Heart right ventricle (tissue), 16 donors: ENCODE results near the gene STMND1. TPM values are rescaled to one million over a fixed set of nuclear protein-coding genes. Genes with fewer than 3 reads are reported as not detected.
"Not testable (repeated sequence)": the region's sequence is repeated elsewhere in the genome, so short reads cannot be mapped to it uniquely, and the experiment has no call there.

Experiments
- ATAC-seq, 8 donors: fragments of 200-7000 bp; cut with Tn5 transposase; one replicate each; pipeline ENCODE4 v1.9.1; 2020; ENCODE audit warnings: mild to moderate bottlenecking in 8 of 8, moderate library complexity in 8 of 8, moderate number of reproducible peaks in 1 of 8
- DNase-seq, 2 donors: peaks; one replicate each; pipeline ENCODE4 v3.0.0-alpha.2; 2020
- H3K27ac ChIP-seq, 10 donors: fragments of 200-600 bp; sonication (generic) in 2 of 10; one replicate each; pipeline versions ENCODE4 v1.5.0 to v1.8.0; 2020 to 2022; ENCODE audit warnings: mild to moderate bottlenecking in 3 of 10
- H3K27me3 ChIP-seq, 7 donors: fragments of 200-600 bp; one replicate each; pipeline ENCODE4 v1.8.0; 2021 to 2022; ENCODE audit warnings: mild to moderate bottlenecking in 2 of 7
- H3K36me3 ChIP-seq, 9 donors: fragments of 200-600 bp; sonication (generic) in 1 of 9; one replicate each; pipeline versions ENCODE4 v1.5.0 to v1.8.0; 2020 to 2022; ENCODE audit warnings: mild to moderate bottlenecking in 2 of 9
- H3K4me1 ChIP-seq, 9 donors: fragments of 200-600 bp; sonication (generic) in 1 of 9; one replicate each; pipeline versions ENCODE4 v1.5.0 to v1.8.0; 2020 to 2022; ENCODE audit warnings: mild to moderate bottlenecking in 4 of 9
- H3K4me3 ChIP-seq, 10 donors: fragments of 200-600 bp; sonication (generic) in 2 of 10; one replicate each; pipeline versions ENCODE4 v1.5.0 to v1.8.0; 2020 to 2022; ENCODE audit warnings: mild to moderate bottlenecking in 7 of 10, moderate library complexity in 2 of 10
- H3K9me3 ChIP-seq, 11 donors: fragments of 200-600 bp in 10 of 11; sonication (generic) in 2 of 11; one replicate each; pipeline versions ENCODE4 v1.5.0 to v1.8.0; 2013 to 2022; ENCODE audit warnings: mild to moderate bottlenecking in 2 of 11, control low read depth in 1 of 11, moderate library complexity in 1 of 11
- CTCF ChIP-seq, 9 donors: fragments of 200-600 bp; sonication (generic) in 2 of 9; IDR thresholded peaks; one replicate each; pipeline versions ENCODE4 v1.5.0 to v1.8.0; 2021 to 2022; ENCODE audit warnings: antibody characterized with exemption in 9 of 9, mild to moderate bottlenecking in 5 of 9, moderate library complexity in 1 of 9
- WGBS, 2 donors: extraction: QIAGEN DNeasy Blood & Tissue Kit; methylation state at CpG; one replicate each; pipeline ENCODE4 v1.1.7; 2013; ENCODE audit warnings: inconsistent platforms in 1 of 2; 5-methylcytosine and 5-hydroxymethylcytosine counted together
- intact Hi-C, 10 donors: fragments of 100-400 bp; cut with DNase I; formaldehyde crosslinking; loops; one replicate each; pipeline versions ENCODE4 v1.11.1 to v1.14.2; 2022
- polyA plus RNA-seq, 2 donors: library from polyadenylated mRNA; stranded (reverse); fragments of 200-250 nt; gene quantifications; one replicate each; pipeline ENCODE4 v1.2.3, GENCODE V29; 2013
- total RNA-seq, 10 donors: library from RNA; stranded (reverse); fragmentation: NEBNext Ultra II Directional in 3 of 10; extraction: Animal tissue kit (Norgen Biotek cat#: 25700) in 3 of 10; gene quantifications; one replicate each; pipeline versions ENCODE4 v1.2.1 to v1.2.4, GENCODE V29; 2021 to 2023
- donor health status: Arrhythmogenic right ventricular cardiomyopathy.
- donor health status: ischemic (EF 13 %, LVEDD 7.1; RV severe dilation, severe dysfunction).
- donor health status: healthy with polysubstance abuse.
- donor health status: DM: no; HTN: yes; CAD: no.
- donor health status: DM: no; HTN: no; CAD: no.
- donor health status: ischemic (EF 25% LVEDD 6.9; RV normal size, moderate dysfunction).
- donor health status: ischemic (EF 25% LVEDD 5.7; RV mildly dilated, moderate dysfunction).
- donor health status: healthy.
- donor health status: DM: yes; HTN: yes; CAD: no.
- donor health status: Ischemic cardiomyopathy.
- donor health status: ischemic (EF 35%, LVEDD 5.7; RV mildly dilated, moderate dysfunction).
- donor health status: nonischemic (EF 11% LVEDD 7.7; RV severe dilation, severe dysfunction).
- donor health status: DM: yes; HTN: yes; CAD: no.
- donor health status: PGD.
- donor health status: ischemic (EF 29% LVEDD 5.4; RV normal size, mild dysfunction).
- donor health status: nonischemic (EF 23%, LVEDD 6.1; RV moderate dilation, normal function).

The STMND1 gene
- total and polyA plus RNA-seq, 12 donors: not detected

- no peaks in the 10 kb centered on the region for H3K27me3 ChIP-seq
- no peak overlapping the region for H3K4me3 ChIP-seq
- no peak for ATAC-seq
- H3K27ac ChIP-seq: no peak overlapping the region
- peaks cover 0 to 13% (median 0%) of the 10 kb centered on the region in 11 donors for H3K9me3 ChIP-seq
- no peaks in the 10 kb centered on the region for H3K36me3 ChIP-seq
- intact Hi-C loops: no loop called here
- TF ChIP-seq CTCF (IDR thresholded peaks at IDR 0.05): no peak
- no peaks in the 10 kb centered on the region for H3K4me1 ChIP-seq
- no peak for DNase-seq
These were observed 36.9 kb upstream of the STMND1 start for GRCh38 chr6:17064975-17065374.

- WGBS, 2 donors: 87 to 89% methylated on average over 6 of the region's 6 CpGs
- TF ChIP-seq CTCF (IDR thresholded peaks at IDR 0.05): no peak
- Histone ChIP-seq H3K4me1 (no peaks in the 10 kb centered on the region), H3K9me3 (peaks cover 0 to 15% (median 0%) of the 10 kb centered on the region in 11 donors), H3K4me3 (no peak overlapping the region), H3K36me3 (no peaks in the 10 kb centered on the region), H3K27me3 (no peaks in the 10 kb centered on the region), H3K27ac (no peak overlapping the region)
- intact Hi-C loops: no loop called here
- DNase-seq (no peak), ATAC-seq (no peak)
These were observed 35.2 kb upstream of the STMND1 start for GRCh38 chr6:17066610-17067009.

GRCh38 chr6:17068972-17069371, 32.9 kb upstream of the STMND1 start:
- H3K36me3 ChIP-seq, DNase-seq, ATAC-seq, H3K4me3 ChIP-seq, intact Hi-C loops, H3K27ac ChIP-seq, H3K4me1 ChIP-seq, H3K27me3 ChIP-seq: not testable (repeated sequence)
- peaks cover 0 to 17% (median 0%) of the 10 kb centered on the region in 11 donors for H3K9me3 ChIP-seq

GRCh38 chr6:17070400-17070799, 31.4 kb upstream of the STMND1 start:
- 68 to 72% methylated on average over 2 of the region's 2 CpGs for WGBS, 2 donors
- H3K27me3 ChIP-seq, DNase-seq, H3K36me3 ChIP-seq, H3K4me1 ChIP-seq, intact Hi-C loops, H3K4me3 ChIP-seq, H3K27ac ChIP-seq, ATAC-seq: not testable (repeated sequence)
- H3K9me3 ChIP-seq: peaks cover 0 to 19% (median 0%) of the 10 kb centered on the region in 11 donors

GRCh38 chr6:17073596-17073995, 28.3 kb upstream of the STMND1 start:
- H3K4me1 ChIP-seq, intact Hi-C loops, H3K27ac ChIP-seq, H3K4me3 ChIP-seq, DNase-seq, ATAC-seq, H3K27me3 ChIP-seq, H3K36me3 ChIP-seq: not testable (repeated sequence)
- WGBS, 2 donors: 64 to 68% methylated on average over 2 of the region's 2 CpGs
- H3K9me3 ChIP-seq: peaks cover 0 to 29% (median 0%) of the 10 kb centered on the region in 11 donors

- intact Hi-C loops: loop anchor here in 6 of 10 donors (10.0 kb wide), 5 partner anchors 116 to 746 kb away; partner anchors contain the start of gene ATXN1 (in 3 of the 6)
- H3K36me3 ChIP-seq: no peaks in the 10 kb centered on the region
- H3K27ac ChIP-seq: peak overlapping the region in 2 of 10 donors; percentile 35 to 54
- no peak for DNase-seq
- no peaks in the 10 kb centered on the region for H3K27me3 ChIP-seq
- WGBS, 2 donors: 72 to 85% methylated on average over 4 of the region's 4 CpGs
- peaks cover 0 to 13% (median 0%) of the 10 kb centered on the region in 11 donors for H3K9me3 ChIP-seq
- TF ChIP-seq CTCF (IDR thresholded peaks at IDR 0.05): no peak
- ATAC-seq: no peak
- H3K4me3 ChIP-seq: no peak overlapping the region
- H3K4me1 ChIP-seq: peaks cover 0 to 13% (median 0%) of the 10 kb centered on the region in 9 donors
These were observed 20.6 kb upstream of the STMND1 start for GRCh38 chr6:17081273-17081672.
